ENCODE measurements around the gene USP33. TPM values are rescaled to one million over a fixed set of nuclear protein-coding genes. Genes with fewer than 3 reads are reported as not detected.
A peak's percentile ranks its signal among the peaks of the same experiment; 100 is the strongest.

USP33 gene
- total and polyA plus RNA-seq, 9 of the 15 experiments (the other 6 are each of a cell fraction or from before 2014, with no cell fraction given) = 22.4 to 83.5 (median 44.7) TPM

DNA sequence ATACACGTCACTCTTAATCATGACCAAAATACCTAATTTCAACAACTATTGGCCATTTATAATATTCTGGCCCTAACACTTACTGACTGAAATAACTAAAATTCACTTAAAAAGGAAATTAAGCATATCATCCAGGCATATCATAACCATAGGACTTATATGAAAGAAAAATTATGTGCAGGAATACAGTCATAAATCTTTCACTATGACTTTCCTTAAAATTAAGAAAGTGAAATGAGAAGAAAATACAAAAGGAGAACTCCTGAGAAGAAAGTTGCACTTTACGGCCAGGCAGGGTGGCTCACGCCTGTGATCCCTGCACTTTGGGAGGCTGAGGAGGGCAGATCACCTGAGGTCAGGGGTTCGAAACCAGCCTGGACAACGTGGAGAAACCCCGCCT is 86.6 kb downstream of the USP33 start:
- FAIRE-seq (no peak), ATAC-seq (peak; percentile 4; the same call in 1 of the 3 replicates), DNase-seq (ENCODE audit: extremely low read depth in 1 of 4, low spot score in 3 of 4) (no peak)
- Histone ChIP-seq H3K9me1 (ENCODE audit: control insufficient read depth, insufficient read depth, low read length) (no peaks in the 10 kb centered on the region), H3K4me2 (ENCODE audit: insufficient read depth, low read length) (no peak overlapping the region), H3K27me3 (ENCODE audit: control insufficient read depth in 2 of 2, insufficient read depth in 2 of 2, low read length in 2 of 2) (no peaks in the 10 kb centered on the region), H3K79me2 (ENCODE audit: control insufficient read depth, insufficient read depth, low read length) (peaks cover 99% of the 10 kb centered on the region), H3K27ac (ENCODE audit: extremely low read depth, low read depth, low read length) (no peak overlapping the region), H4K20me1 (replicated peaks; ENCODE audit: control insufficient read depth, insufficient read depth, low read length) (no peaks in the 10 kb centered on the region; the same call in 1 of the 2 replicates), H2AFZ (ENCODE audit: low read depth, low read length) (no peak overlapping the region), H3K36me3 (ENCODE audit: control insufficient read depth, insufficient read depth, low read length) (peaks cover 18% of the 10 kb centered on the region; the same call in 1 of the 3 replicates), H3K9ac (ENCODE audit: insufficient read depth in 1 of 2, low read depth in 2 of 2, low read length in 2 of 2) (peak overlapping the region in 1 of 2 experiments; percentile 47; a peak in 1 of 4 replicates), H3K9me3 (replicated peaks; ENCODE audit: control insufficient read depth, insufficient read depth, low read depth, low read length) (no peaks in the 10 kb centered on the region), H3K4me3 (no peak overlapping the region), H3K4me1 (replicated peaks in 1 of 2; ENCODE audit: control insufficient read depth in 2 of 2, insufficient read depth in 2 of 2, low read length in 2 of 2) (peaks cover 7 to 16% of the 10 kb centered on the region in 2 experiments; a peak in 4 of 5 replicates)
- intact Hi-C loops (cut with micrococcal nuclease) = no loop called here
- no TSS peak for BruUV-seq (replicated peaks)
- 80% methylated on average over 6 of the region's 6 CpGs for WGBS (ENCODE audit: insufficient coverage, low coverage, missing lambda C conversion rate)
- ChIA-PET CTCF (ENCODE audit: low intra/inter-chr PET ratio) (no interaction called here), POLR2A (interaction anchor here (1.4 kb wide), 1 partner anchor 10 kb away, joined by 5 read pairs; the partner anchor contains the start of gene ZZZ3)
- TF ChIP-seq ZNF780A (CRISPR knock-in tag; IDR thresholded peaks at IDR 0.05) = no peak
- no peak for TF ChIP-seq HNRNPK (IDR thresholded peaks at IDR 0.05; ENCODE audit: low read depth, low read length, poor library complexity, severe bottlenecking)
- in situ Hi-C loops (cut with MboI) = no loop called here

DNA sequence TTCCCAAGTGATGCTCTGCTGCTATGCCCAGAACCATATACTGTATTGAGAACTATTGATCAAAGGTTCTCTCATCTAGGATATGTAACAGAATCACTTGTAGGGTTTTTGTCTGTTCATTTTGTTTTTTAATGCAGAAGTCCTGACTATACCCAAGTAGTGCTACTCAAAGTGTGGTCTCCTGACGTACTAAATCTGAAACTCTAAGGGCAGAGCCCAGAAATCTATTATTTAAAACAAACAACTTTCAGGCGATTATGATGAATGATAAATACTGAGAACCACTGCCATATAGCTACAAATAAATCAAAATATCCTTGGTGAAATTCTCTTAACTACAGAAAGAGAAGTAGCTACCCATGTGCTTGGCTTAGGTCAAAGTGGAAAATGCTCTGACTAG is 87.3 kb downstream of the USP33 start:
- ATAC-seq (no peak), DNase-seq (ENCODE audit: extremely low read depth in 1 of 4, low spot score in 3 of 4) (no peak), FAIRE-seq (no peak)
- no peak overlapping the region for H3K4me3 ChIP-seq
- no peaks in the 10 kb centered on the region for H3K27me3 ChIP-seq (ENCODE audit: control insufficient read depth in 2 of 2, insufficient read depth in 2 of 2, low read length in 2 of 2)
- H3K27ac ChIP-seq (ENCODE audit: extremely low read depth, low read depth, low read length) = no peak overlapping the region
- no peak overlapping the region for H3K4me2 ChIP-seq (ENCODE audit: insufficient read depth, low read length)
- ChIA-PET CTCF (ENCODE audit: low intra/inter-chr PET ratio) (no interaction called here), POLR2A (interaction anchor here (1.4 kb wide), 1 partner anchor 11 kb away, joined by 5 read pairs; the partner anchor contains the start of gene ZZZ3)
- no peaks in the 10 kb centered on the region for H3K9me3 ChIP-seq (replicated peaks; ENCODE audit: control insufficient read depth, insufficient read depth, low read depth, low read length)
- H2AFZ ChIP-seq (ENCODE audit: low read depth, low read length) = no peak overlapping the region
- peaks cover 99% of the 10 kb centered on the region for H3K79me2 ChIP-seq (ENCODE audit: control insufficient read depth, insufficient read depth, low read length)
- peaks cover 7 to 16% of the 10 kb centered on the region in 2 experiments; a peak in 4 of 5 replicates for H3K4me1 ChIP-seq (replicated peaks in 1 of 2; ENCODE audit: control insufficient read depth in 2 of 2, insufficient read depth in 2 of 2, low read length in 2 of 2)
- H4K20me1 ChIP-seq (replicated peaks; ENCODE audit: control insufficient read depth, insufficient read depth, low read length) = no peaks in the 10 kb centered on the region; the same call in 1 of the 2 replicates
- H3K36me3 ChIP-seq (ENCODE audit: control insufficient read depth, insufficient read depth, low read length) = peaks cover 16% of the 10 kb centered on the region; the same call in 1 of the 3 replicates
- in situ Hi-C loops (cut with MboI) (no loop called here), intact Hi-C loops (cut with micrococcal nuclease) (no loop called here)
- 85% methylated on average over 2 of the region's 2 CpGs for WGBS (ENCODE audit: insufficient coverage, low coverage, missing lambda C conversion rate)
- BruUV-seq (replicated peaks) = no TSS peak
- H3K9me1 ChIP-seq (ENCODE audit: control insufficient read depth, insufficient read depth, low read length) = no peaks in the 10 kb centered on the region
- no peak overlapping the region for H3K9ac ChIP-seq (ENCODE audit: insufficient read depth in 1 of 2, low read depth in 2 of 2, low read length in 2 of 2)
- TF ChIP-seq, protein P1, sequence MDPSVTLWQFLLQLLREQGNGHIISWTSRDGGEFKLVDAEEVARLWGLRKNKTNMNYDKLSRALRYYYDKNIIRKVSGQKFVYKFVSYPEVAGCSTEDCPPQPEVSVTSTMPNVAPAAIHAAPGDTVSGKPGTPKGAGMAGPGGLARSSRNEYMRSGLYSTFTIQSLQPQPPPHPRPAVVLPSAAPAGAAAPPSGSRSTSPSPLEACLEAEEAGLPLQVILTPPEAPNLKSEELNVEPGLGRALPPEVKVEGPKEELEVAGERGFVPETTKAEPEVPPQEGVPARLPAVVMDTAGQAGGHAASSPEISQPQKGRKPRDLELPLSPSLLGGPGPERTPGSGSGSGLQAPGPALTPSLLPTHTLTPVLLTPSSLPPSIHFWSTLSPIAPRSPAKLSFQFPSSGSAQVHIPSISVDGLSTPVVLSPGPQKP (CRISPR knock-in tag; IDR thresholded peaks at IDR 0.05) = no peak
- TF ChIP-seq, protein P2, sequence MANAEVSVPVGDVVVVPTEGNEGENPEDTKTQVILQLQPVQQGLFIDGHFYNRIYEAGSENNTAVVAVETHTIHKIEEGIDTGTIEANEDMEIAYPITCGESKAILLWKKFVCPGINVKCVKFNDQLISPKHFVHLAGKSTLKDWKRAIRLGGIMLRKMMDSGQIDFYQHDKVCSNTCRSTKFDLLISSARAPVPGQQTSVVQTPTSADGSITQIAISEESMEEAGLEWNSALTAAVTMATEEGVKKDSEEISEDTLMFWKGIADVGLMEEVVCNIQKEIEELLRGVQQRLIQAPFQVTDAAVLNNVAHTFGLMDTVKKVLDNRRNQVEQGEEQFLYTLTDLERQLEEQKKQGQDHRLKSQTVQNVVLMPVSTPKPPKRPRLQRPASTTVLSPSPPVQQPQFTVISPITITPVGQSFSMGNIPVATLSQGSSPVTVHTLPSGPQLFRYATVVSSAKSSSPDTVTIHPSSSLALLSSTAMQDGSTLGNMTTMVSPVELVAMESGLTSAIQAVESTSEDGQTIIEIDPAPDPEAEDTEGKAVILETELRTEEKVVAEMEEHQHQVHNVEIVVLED (CRISPR knock-in tag; IDR thresholded peaks at IDR 0.05) = no peak
- TF ChIP-seq PYGO2 (tag; IDR thresholded peaks at IDR 0.05) (no peak), NFRKB (IDR thresholded peaks at IDR 0.05; ENCODE audit: low read depth) (no peak), HEY1 (CRISPR knock-in tag; IDR thresholded peaks at IDR 0.05; ENCODE audit: borderline replicate concordance) (no peak), NCOA4 (IDR thresholded peaks at IDR 0.05; ENCODE audit: partially characterized antibody) (no peak), PURB (CRISPR knock-in tag; IDR thresholded peaks at IDR 0.05; ENCODE audit: low read depth) (no peak), ZNF507 (tag; conservative IDR thresholded peaks at IDR 0.05) (no peak), CHD4 (IDR thresholded peaks at IDR 0.05; ENCODE audit: insufficient read depth, insufficient replicate concordance, low read depth, low read length, poor library complexity, severe bottlenecking) (no peak)
- TF ChIP-seq, protein P3, sequence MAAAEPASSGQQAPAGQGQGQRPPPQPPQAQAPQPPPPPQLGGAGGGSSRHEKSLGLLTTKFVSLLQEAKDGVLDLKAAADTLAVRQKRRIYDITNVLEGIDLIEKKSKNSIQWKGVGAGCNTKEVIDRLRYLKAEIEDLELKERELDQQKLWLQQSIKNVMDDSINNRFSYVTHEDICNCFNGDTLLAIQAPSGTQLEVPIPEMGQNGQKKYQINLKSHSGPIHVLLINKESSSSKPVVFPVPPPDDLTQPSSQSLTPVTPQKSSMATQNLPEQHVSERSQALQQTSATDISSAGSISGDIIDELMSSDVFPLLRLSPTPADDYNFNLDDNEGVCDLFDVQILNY (CRISPR knock-in tag; IDR thresholded peaks at IDR 0.05) = no peak
